NCI-H1105 treated with DMSO at 0.1 percent for 48 hours (cell line): ENCODE measurements around the gene ATP2C2.
"Not testable (repeated sequence)": the region's sequence is repeated elsewhere in the genome, so short reads cannot be mapped to it uniquely, and the experiment has no call there.

ENCODE experiments used
- DNase-seq: peaks from one replicate; lab custom pipeline; 2025; lab: John Stamatoyannopoulos, UW

Gene ATP2C2

DNA sequence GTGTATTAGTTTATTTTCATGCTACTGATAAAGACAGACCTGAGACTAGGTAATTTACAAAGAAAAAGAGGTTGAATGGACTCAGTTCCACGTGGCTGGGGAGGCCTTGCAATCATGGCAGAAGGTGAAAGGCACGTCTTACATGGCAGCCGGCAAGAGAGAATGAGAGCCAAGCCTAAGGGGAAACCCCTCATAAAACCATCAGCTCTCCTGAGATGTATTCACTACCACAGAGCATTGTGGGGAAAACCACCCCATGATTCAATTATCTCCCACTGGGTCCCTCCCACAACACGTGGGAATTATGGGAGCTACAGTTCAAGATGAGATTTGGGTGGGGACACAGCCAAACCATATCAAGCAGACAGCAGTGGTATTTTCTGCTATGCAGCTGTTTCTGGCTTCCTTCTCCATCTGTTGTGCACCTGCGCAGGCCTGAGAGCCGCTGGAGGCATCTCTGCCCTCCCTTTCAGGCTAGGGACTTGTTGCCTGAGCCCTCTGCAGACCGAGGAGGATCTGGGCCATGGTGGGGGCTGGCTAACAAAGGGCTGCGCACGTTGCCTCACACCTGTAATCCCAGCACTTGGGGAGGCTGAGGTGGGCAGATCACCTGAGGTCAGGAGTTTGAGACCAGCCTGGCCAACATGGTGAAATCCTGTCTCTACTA, 82.8 kb downstream of the ATP2C2 start:
- not testable (repeated sequence) for DNase-seq

- DNase-seq: no peak
Measured at GRCh38 chr16:84451781-84452180, 83.4 kb downstream of the ATP2C2 start.

DNA sequence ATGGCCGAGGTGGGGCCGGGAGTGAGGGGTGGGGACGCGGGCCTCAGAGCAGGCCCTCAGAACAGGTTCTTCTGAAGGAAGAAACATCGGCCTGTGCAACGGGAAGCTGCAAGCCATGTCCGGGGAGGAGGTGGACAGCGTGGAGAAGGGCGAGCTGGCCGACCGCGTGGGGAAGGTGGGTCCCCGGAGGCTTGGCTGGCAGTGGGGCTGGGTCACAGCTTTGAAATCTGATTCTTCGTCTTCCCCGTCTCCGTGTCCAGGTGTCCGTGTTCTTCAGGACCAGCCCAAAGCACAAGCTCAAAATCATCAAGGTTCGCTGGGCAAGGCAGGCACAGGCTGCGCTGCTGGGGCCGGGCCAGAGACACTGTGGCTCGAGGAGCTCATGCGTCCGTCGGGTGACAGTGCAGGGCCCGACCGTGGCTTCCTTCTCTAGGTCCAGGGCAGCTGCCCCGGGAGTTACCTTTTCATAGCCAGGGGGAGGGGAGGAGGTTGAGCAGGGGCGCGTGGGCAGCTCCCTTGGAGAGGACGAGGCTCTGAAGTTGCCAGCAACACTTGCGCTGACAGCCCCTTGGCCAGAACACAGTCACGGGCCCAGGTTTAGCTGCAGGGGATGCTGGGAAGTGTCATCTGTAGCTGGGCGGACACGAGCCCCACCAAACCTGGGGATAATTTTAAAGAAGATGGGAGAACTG, 84.9 kb downstream of the ATP2C2 start:
- no peak for DNase-seq

- no peak for DNase-seq
Measured at GRCh38 chr16:84454611-84455010, 86.3 kb downstream of the ATP2C2 start.

GRCh38 chr16:84455031-84455430, 86.7 kb downstream of the ATP2C2 start:
- DNase-seq: no peak

- DNase-seq: no peak
Measured at GRCh38 chr16:84458606-84459532, 90.5 kb downstream of the ATP2C2 start.

DNA sequence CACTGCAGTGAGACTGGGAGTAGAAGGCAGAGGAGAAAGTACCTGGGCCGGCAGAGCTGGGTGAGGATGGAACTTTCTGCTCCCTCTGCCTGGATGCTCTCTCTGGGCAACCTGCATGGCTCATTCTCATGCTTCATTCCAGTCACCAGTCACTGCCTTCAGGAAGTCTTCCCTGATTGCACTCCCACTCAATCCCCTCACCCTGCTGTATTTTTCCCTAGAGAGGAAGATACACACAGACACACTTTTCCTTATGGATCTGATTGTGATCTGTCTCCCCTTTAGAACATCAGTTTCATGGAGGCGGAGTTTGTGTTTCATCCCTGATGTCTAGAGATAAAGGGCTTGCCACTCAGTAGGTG, 91.2 kb downstream of the ATP2C2 start:
- DNase-seq: no peak

GRCh38 chr16:84459941-84460405, 91.6 kb downstream of the ATP2C2 start:
- no peak for DNase-seq

- no peak for DNase-seq
Measured at GRCh38 chr16:84460406-84461028, 92.2 kb downstream of the ATP2C2 start.

DNA sequence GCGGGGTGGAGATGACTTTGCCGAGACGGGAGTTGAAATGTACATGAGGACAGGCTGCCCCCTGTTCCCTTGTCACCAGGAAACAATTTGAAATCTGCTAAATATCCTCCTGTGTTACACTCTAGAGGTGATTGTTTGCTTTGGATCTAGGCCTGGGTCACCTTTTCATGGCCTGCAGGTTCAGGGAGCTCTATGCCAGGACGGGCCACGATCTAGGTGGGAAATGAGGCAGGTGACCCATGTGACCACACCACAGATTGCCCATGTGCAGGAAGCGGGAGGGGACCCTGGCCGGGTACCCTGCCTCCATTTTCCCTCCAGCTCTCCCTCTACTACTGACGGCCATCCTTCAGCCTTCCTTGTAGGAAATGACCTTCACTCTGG, 92.7 kb downstream of the ATP2C2 start:
- no peak for DNase-seq

DNA sequence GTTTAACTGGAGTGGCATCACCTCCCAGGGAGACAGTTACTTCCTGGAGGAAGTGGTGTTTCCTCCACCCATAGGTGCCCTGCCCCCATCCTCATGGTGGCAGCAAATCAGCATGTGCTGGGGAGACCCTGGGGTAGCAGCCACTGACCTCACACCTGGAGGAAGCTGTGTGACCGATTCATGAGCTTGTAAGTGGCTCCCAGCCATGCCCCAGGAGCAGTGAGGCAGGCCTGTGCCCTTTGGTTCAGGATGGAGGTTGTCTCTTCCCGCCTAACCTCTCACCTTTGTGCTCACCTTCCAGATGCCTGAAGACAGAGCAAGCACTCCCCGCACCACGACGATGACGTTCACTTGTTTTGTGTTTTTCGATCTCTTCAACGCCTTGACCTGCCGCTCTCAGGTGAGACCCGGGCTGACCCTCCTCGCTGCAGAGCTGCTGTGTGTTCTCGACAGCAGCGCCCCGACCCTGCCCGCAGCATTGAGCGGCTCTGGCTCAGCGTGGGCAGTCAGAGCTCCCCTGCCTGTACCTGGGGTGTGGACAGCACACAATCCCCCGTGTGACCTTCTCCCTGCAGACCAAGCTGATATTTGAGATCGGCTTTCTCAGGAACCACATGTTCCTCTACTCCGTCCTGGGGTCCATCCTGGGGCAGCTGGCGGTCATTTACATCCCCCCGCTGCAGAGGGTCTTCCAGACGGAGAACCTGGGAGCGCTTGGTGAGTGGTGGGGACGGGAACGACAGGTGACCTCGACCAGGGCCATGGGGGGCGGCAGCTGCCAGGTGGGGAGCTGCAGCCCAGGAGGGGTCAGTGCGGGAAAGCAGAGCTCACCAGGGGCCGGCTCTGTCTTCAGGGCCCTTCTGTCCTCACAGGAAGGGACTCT, 93.3 kb downstream of the ATP2C2 start:
- DNase-seq: no peak

DNA sequence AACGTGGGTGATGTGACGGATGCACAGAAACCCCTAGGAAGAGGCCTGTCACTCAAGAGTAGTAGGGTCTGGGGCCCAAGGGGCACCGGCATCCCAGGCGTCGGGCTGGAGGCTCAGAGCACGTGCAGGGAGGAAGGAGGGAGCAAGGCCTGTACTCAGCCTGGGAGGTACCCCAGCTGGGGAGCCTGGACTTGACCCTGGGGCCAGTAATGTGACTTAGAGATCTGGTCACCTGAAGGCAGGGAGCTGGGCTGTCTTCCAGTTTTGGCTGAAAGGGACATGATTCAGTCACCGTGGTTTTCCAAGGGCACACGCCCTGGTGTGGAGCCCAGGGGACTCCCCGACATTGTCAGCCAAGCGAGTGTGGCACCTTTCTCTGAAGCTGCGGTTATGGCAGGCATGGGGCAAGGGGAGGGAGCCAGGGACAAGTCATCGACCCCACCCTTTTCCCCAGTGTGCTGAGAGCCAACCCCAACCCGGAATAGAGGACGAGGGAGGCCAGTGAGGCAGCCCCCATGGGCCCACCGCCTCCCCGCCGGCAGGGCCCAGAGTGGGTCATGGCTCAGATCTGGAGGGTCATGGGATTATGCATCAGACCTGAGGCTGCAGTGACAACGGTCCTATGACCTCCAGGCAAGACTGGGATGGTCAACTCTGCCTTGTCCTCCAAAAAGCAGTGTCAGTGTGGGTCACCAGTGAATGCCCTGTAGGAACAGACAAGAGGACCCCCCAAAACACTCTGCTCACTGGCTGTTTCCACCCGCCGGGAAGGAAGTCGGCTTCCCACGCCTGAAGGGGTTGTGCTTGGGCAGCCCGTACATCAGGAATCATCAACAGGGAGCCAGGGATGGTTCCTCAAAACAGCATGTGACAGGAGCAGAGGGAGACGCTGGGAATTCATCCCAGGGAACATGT, 94.2 kb downstream of the ATP2C2 start:
- no peak for DNase-seq

DNA sequence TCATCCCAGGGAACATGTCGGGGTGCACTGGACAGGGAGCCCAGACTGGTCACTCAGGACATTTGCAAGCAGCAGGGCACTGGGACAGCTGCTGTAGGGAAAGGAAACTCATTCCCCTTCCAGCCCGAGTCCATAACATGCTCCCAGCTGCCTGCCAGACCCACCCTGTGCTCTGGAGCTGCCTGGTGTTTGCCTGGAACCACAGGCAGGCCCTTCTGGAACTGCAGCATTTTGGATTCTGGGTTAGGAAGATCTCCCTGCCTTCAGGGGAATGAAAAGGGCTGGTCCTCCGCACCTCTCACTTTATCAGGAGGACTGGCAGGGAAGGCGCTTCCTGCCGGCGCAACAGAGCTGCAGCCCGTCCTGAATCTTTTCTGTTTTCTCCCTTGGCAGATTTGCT, 94.9 kb downstream of the ATP2C2 start:
- DNase-seq: no peak

GRCh38 chr16:84464116-84464515, 95.8 kb downstream of the ATP2C2 start:
- DNase-seq: no peak

DNA sequence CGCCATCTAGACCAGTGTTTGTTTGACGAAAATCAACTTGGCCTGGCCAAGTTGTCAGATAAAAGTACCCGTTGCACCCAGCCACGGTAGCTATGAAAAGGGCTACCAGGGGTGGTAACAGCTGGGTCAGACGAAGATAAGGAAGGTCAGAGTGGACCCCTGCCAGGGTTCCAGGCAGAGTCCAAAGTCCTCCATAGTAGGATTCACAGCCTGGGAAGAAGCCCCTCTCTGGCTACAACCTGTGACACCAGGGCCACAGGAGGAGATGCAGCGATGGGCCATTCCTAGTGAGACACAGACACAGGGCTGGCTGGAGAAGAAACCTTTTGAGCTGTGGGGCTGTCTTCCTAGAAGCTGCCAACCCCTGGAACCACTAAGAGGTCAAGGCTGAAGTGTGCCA, 96.8 kb downstream of the ATP2C2 start:
- DNase-seq: no peak

- DNase-seq: no peak
Measured at GRCh38 chr16:84466692-84467091, 98.4 kb downstream of the ATP2C2 start.

GRCh38 chr16:84467256-84467655, 98.9 kb downstream of the ATP2C2 start:
- no peak for DNase-seq

GRCh38 chr16:84467709-84468108, 99.4 kb downstream of the ATP2C2 start:
- DNase-seq: no peak

DNA sequence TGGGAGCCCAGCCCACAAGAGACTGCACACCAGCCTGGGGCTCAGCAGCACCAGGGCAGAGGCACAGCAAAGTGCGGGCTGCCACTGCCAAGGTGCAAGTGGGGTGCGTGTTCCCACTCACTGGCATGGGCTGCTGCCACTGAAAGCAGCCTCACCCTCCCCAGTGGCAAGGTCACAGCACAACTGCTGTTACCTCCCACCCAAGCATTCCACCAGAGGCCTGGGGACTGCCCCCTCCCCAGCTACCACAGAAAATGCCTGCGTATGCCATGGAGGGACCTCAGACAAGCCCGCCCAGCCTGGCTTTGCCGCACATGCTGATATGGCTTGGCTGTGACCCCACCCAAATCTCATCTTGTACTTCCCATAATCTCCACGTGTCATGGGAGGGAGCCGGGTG, 103.0 kb downstream of the ATP2C2 start:
- no peak for DNase-seq

GRCh38 chr16:84471966-84472365, 103.6 kb downstream of the ATP2C2 start:
- no peak for DNase-seq
